GM12874 (cell line): ENCODE results near the gene LHFPL2.

ENCODE experiments used
- CTCF ChIP-seq: IDR thresholded peaks from 2 replicates; pipeline ENCODE4 v1.5.1; 2011; ENCODE audit warnings: low read depth, mild to moderate bottlenecking, control low read depth, low read length, moderate library complexity; ENCODE audit not compliant: insufficient read depth

Gene LHFPL2

GRCh38 chr5:78679905-78680304 lies 31.3 kb upstream of the LHFPL2 start:
- no peak for TF ChIP-seq CTCF

- no peak for TF ChIP-seq CTCF
Observed at GRCh38 chr5:78677777-78678668, 29.5 kb upstream of the LHFPL2 start.

GRCh38 chr5:78675956-78676730 lies 27.6 kb upstream of the LHFPL2 start:
- no peak for TF ChIP-seq CTCF

- no peak for TF ChIP-seq CTCF
Observed at GRCh38 chr5:78672154-78672553, 23.6 kb upstream of the LHFPL2 start.

GRCh38 chr5:78671609-78672008 lies 23.0 kb upstream of the LHFPL2 start:
- TF ChIP-seq CTCF, result no peak

GRCh38 chr5:78670701-78671269 lies 22.2 kb upstream of the LHFPL2 start:
- TF ChIP-seq CTCF, result no peak

GRCh38 chr5:78669331-78669730 lies 20.8 kb upstream of the LHFPL2 start:
- no peak for TF ChIP-seq CTCF
